DND-41 (cell line): Measurements from ENCODE around the gene MYLK.

Experiments used
- ATAC-seq: fragments of 200-7000 bp; cut with Tn5 transposase; 3 replicates; pipeline ENCODE4 v1.9.1; 2021; ENCODE audit warnings: low read depth; ENCODE audit not compliant: insufficient read depth
- DNase-seq: peaks from one replicate; pipeline ENCODE4 v3.0.0-alpha.2; 2020
- H2AFZ ChIP-seq: 2 replicates; pipeline ENCODE4 v1.6.0; 2012; ENCODE audit warnings: low read depth, low read length
- H3K27ac ChIP-seq: 2 replicates; pipeline ENCODE4 v1.5.1; 2012; ENCODE audit warnings: low read length, inconsistent platforms
- H3K27me3 ChIP-seq: fragments of 200-600 bp; sonication (generic); 2 replicates; pipeline ENCODE4 v1.6.0; 2012; ENCODE audit warnings: low read length, mild to moderate bottlenecking, inconsistent platforms; ENCODE audit not compliant: insufficient read depth, poor library complexity
- H3K36me3 ChIP-seq: 2 replicates; pipeline ENCODE4 v1.5.1; 2012; ENCODE audit warnings: low read length, inconsistent platforms; ENCODE audit not compliant: insufficient read depth
- H3K4me1 ChIP-seq: 2 replicates; pipeline ENCODE4 v1.5.1; 2012; ENCODE audit warnings: mild to moderate bottlenecking, low read length; ENCODE audit not compliant: insufficient read depth
- H3K4me2 ChIP-seq: 2 replicates; pipeline ENCODE4 v1.6.0; 2012; ENCODE audit warnings: mild to moderate bottlenecking, moderate library complexity, low read length, inconsistent platforms; ENCODE audit not compliant: insufficient read depth
- H3K4me3 ChIP-seq, 2 experiments: fragments of 200-600 bp in 1 of 2; shearing (Covaris generic) in 1 of 2; 2 replicates each; pipeline ENCODE4 v1.5.1; 2012 to 2016; ENCODE audit warnings: inconsistent platforms in 2 of 2, low read length in 2 of 2, mild to moderate bottlenecking in 2 of 2, low read depth in 1 of 2, moderate library complexity in 1 of 2
- H3K79me2 ChIP-seq: 2 replicates; pipeline ENCODE4 v1.6.0; 2012; ENCODE audit warnings: low read length, inconsistent platforms; ENCODE audit not compliant: insufficient read depth
- H3K9ac ChIP-seq: 2 replicates; pipeline ENCODE4 v1.6.0; 2012; ENCODE audit warnings: low read depth, mild to moderate bottlenecking, inconsistent platforms, low read length, moderate library complexity
- H3K9me3 ChIP-seq: 2 replicates; pipeline ENCODE4 v1.5.1; 2012; ENCODE audit warnings: low read length, moderate library complexity, mild to moderate bottlenecking, inconsistent platforms; ENCODE audit not compliant: insufficient read depth, severe bottlenecking
- H4K20me1 ChIP-seq: 2 replicates; pipeline ENCODE4 v1.6.0; 2012; ENCODE audit warnings: low read length; ENCODE audit not compliant: insufficient read depth
- CTCF ChIP-seq: IDR thresholded peaks from 2 replicates; pipeline ENCODE4 v1.5.1; 2012; ENCODE audit warnings: borderline replicate concordance, low read length, moderate library complexity, mild to moderate bottlenecking; ENCODE audit not compliant: poor library complexity, severe bottlenecking; ENCODE audit errors: extremely low read depth
- EZH2 ChIP-seq: IDR thresholded peaks from 3 replicates; pipeline ENCODE4 v1.6.1; 2012; ENCODE audit warnings: borderline replicate concordance, low read depth, mild to moderate bottlenecking, moderate library complexity, low read length, inconsistent platforms; ENCODE audit not compliant: severe bottlenecking

Gene MYLK

DNA sequence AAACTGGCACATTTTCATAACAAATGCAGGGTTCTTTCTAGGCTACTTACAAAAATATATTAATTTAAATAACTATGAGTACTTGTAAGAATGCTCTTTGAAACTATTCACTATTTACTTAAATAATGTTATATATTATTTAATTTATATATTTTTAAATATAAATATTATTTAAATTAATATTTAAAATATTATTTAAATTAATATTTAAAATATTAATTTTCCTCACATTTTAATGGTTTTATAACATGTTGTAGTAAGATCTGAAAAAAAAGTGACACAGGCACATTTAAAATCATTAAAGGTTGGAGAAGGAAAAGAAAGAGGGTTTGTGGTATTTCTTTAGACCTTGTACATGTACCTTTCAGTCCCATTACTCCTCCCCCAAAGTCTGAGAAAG is 42.3 kb upstream of the MYLK start:
- peaks cover 2% of the 10 kb centered on the region for H3K9me3 ChIP-seq
- H3K4me3 ChIP-seq: no peak overlapping the region
- no peak overlapping the region for H3K9ac ChIP-seq
- H3K36me3 ChIP-seq: peaks cover 81% of the 10 kb centered on the region
- H2AFZ ChIP-seq: no peak overlapping the region
- H3K4me2 ChIP-seq: no peak overlapping the region
- no peaks in the 10 kb centered on the region for H3K79me2 ChIP-seq
- H3K27ac ChIP-seq: no peak overlapping the region
- no peak for DNase-seq
- TF ChIP-seq EZH2: no peak
- no peak for TF ChIP-seq CTCF
- no peaks in the 10 kb centered on the region for H4K20me1 ChIP-seq
- H3K27me3 ChIP-seq: no peaks in the 10 kb centered on the region
- no peak for ATAC-seq
- H3K4me1 ChIP-seq: no peaks in the 10 kb centered on the region

- ATAC-seq (peak; percentile 54; the same call in 1 of the 3 replicates), DNase-seq (no peak)
- Histone ChIP-seq H3K4me2 (no peak overlapping the region), H3K9me3 (peaks cover 11% of the 10 kb centered on the region), H3K4me1 (0 out of 2 replicates have a peak, but pooled peaks cover 5% of the 10 kb centered on the region), H3K9ac (no peak overlapping the region), H2AFZ (no peak overlapping the region), H3K27ac (no peak overlapping the region), H3K79me2 (no peaks in the 10 kb centered on the region), H3K4me3 (no peak overlapping the region), H4K20me1 (0 out of 2 replicates have a peak, but pooled peaks cover 5% of the 10 kb centered on the region), H3K36me3 (peaks cover 69% of the 10 kb centered on the region), H3K27me3 (no peaks in the 10 kb centered on the region)
- no peak for TF ChIP-seq EZH2
- TF ChIP-seq CTCF: no peak
These were observed 36.7 kb upstream of the MYLK start for GRCh38 chr3:123920868-123921267.

DNA sequence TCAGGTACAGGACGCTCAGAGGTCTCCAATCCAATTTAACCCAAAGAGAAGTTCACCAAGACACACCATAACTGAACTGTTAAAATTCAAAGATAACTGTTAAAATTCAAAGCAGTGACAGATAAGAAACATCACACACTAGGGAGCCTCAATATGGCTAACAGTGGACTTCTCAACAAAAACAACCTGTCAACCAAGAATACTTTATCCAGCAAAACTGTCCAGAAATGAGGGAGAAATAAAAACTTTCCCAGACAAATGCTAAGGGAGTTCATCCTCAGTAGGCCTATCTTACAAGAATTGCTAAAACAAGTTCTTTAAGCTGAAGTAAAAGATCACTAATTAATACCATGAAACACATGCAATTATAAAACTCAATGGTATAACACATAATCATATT is 36.3 kb upstream of the MYLK start:
- H3K79me2 ChIP-seq: no peaks in the 10 kb centered on the region
- H3K4me1 ChIP-seq: 0 out of 2 replicates have a peak, but pooled peaks cover 5% of the 10 kb centered on the region
- no peak overlapping the region for H3K4me3 ChIP-seq
- H3K9me3 ChIP-seq: peaks cover 11% of the 10 kb centered on the region
- 0 out of 2 replicates have a peak, but pooled peaks cover 5% of the 10 kb centered on the region for H4K20me1 ChIP-seq
- H3K27me3 ChIP-seq: no peaks in the 10 kb centered on the region
- no peak overlapping the region for H3K27ac ChIP-seq
- peaks cover 65% of the 10 kb centered on the region for H3K36me3 ChIP-seq
- no peak for ATAC-seq
- TF ChIP-seq EZH2 (no peak), CTCF (no peak)
- DNase-seq: no peak
- H2AFZ ChIP-seq: no peak overlapping the region
- no peak overlapping the region for H3K9ac ChIP-seq
- no peak overlapping the region for H3K4me2 ChIP-seq

- Histone ChIP-seq H3K27me3 (no peaks in the 10 kb centered on the region), H3K36me3 (peaks cover 63% of the 10 kb centered on the region), H3K9ac (no peak overlapping the region), H3K4me3 (no peak overlapping the region), H3K4me2 (no peak overlapping the region), H2AFZ (no peak overlapping the region), H3K79me2 (no peaks in the 10 kb centered on the region), H4K20me1 (0 out of 2 replicates have a peak, but pooled peaks cover 5% of the 10 kb centered on the region), H3K27ac (no peak overlapping the region), H3K4me1 (0 out of 2 replicates have a peak, but pooled peaks cover 5% of the 10 kb centered on the region), H3K9me3 (peaks cover 11% of the 10 kb centered on the region)
- no peak for ATAC-seq
- TF ChIP-seq EZH2 (no peak), CTCF (no peak)
- DNase-seq: no peak
These were observed 35.2 kb upstream of the MYLK start for GRCh38 chr3:123919353-123919752.
